Right lobe of liver (tissue), 6 donors: ENCODE data around the gene ILK. TPM values are rescaled to one million over a fixed set of nuclear protein-coding genes. Genes with fewer than 3 reads are reported as not detected.

Source experiments
- ATAC-seq, 4 donors: fragments of 200-7000 bp; cut with Tn5 transposase; one replicate each; pipeline ENCODE4 v1.9.1; 2020; ENCODE audit warnings: mild to moderate bottlenecking in 4 of 4, moderate library complexity in 4 of 4
- DNase-seq, 3 donors: peaks; one replicate each; pipeline ENCODE4 v3.0.0-alpha.2; 2020
- H3K27ac ChIP-seq, 3 donors: fragments of 200-600 bp; one replicate each; pipeline ENCODE4 v1.8.0; 2022
- H3K27me3 ChIP-seq, 2 donors: fragments of 200-600 bp; one replicate each; pipeline ENCODE4 v1.8.0; 2022
- H3K36me3 ChIP-seq, 4 donors: fragments of 200-600 bp; sonication (generic) in 1 of 4; one replicate each; pipeline versions ENCODE4 v1.5.1 to v1.8.0; 2017 to 2022; ENCODE audit warnings: control low read depth in 1 of 4
- H3K4me1 ChIP-seq, 4 donors: fragments of 200-600 bp; sonication (generic) in 1 of 4; one replicate each; pipeline versions ENCODE4 v1.5.1 to v1.8.0; 2017 to 2022; ENCODE audit warnings: control low read depth in 1 of 4
- H3K4me3 ChIP-seq, 3 donors: fragments of 200-600 bp; one replicate each; pipeline ENCODE4 v1.8.0; 2022
- H3K9me3 ChIP-seq, 4 donors: fragments of 200-600 bp; sonication (generic) in 1 of 4; one replicate each; pipeline versions ENCODE4 v1.5.1 to v1.8.0; 2017 to 2022; ENCODE audit warnings: control low read depth in 1 of 4
- POLR2A ChIP-seq: fragments of 450-650 bp; IDR thresholded peaks from one replicate; pipeline ENCODE4 v1.6.1; 2017; ENCODE audit warnings: antibody characterized with exemption, mild to moderate bottlenecking
- WGBS: methylation state at CpG from one replicate; pipeline ENCODE4 v1.1.6; 2018; ENCODE audit warnings: low coverage, low lambda C conversion rate; ENCODE audit not compliant: insufficient coverage; ENCODE audit errors: missing lambda C conversion rate; 5-methylcytosine and 5-hydroxymethylcytosine counted together
- intact Hi-C, 2 donors: fragments of 100-400 bp; cut with DNase I; formaldehyde crosslinking; loops; one replicate each; pipeline versions ENCODE4 v1.11.2 to v1.14.1; 2022
- total RNA-seq, 6 experiments: library from RNA; depleted of rRNA in 2 of 6; stranded (reverse); fragments of >200 nt in 2 of 6; fragmentation: NEBNext Ultra II Directional in 3 of 6; extraction: Animal tissue kit (Norgen Biotek cat#: 25700) in 3 of 6; gene quantifications; one replicate each; pipeline versions ENCODE4 v1.1.0 to v1.2.4, GENCODE V29; 2016 to 2023
- TF ChIP-seq, protein P1 (sequence below), 4 donors: fragments of 200-600 bp in 3 of 4; fragments of 450-650 bp in 1 of 4; IDR thresholded peaks; one replicate each; pipeline versions ENCODE4 v1.5.1 to v1.8.0; 2016 to 2022; ENCODE audit warnings: antibody characterized with exemption in 4 of 4, mild to moderate bottlenecking in 2 of 4
- donor health status: DM: no; HTN: yes; CAD: no.
- donor health status: DM: no; HTN: no; CAD: no.
- donor health status: DM: no; HTN: no; CAD: no.
- donor health status: DM: no; HTN: yes; CAD: no.
- donor health status: DM: no; HTN: yes; CAD: no.

The ILK gene
- total RNA-seq, 6 experiments from 2014 or later = 33.4 to 79.9 (median 55.0) TPM

GRCh38 chr11:6557761-6558674 is 45.6 kb upstream of the ILK start:
- intact Hi-C loops = no loop called here
- TF ChIP-seq, protein P1, sequence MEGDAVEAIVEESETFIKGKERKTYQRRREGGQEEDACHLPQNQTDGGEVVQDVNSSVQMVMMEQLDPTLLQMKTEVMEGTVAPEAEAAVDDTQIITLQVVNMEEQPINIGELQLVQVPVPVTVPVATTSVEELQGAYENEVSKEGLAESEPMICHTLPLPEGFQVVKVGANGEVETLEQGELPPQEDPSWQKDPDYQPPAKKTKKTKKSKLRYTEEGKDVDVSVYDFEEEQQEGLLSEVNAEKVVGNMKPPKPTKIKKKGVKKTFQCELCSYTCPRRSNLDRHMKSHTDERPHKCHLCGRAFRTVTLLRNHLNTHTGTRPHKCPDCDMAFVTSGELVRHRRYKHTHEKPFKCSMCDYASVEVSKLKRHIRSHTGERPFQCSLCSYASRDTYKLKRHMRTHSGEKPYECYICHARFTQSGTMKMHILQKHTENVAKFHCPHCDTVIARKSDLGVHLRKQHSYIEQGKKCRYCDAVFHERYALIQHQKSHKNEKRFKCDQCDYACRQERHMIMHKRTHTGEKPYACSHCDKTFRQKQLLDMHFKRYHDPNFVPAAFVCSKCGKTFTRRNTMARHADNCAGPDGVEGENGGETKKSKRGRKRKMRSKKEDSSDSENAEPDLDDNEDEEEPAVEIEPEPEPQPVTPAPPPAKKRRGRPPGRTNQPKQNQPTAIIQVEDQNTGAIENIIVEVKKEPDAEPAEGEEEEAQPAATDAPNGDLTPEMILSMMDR (IDR thresholded peaks at IDR 0.05) = no peak
- TF ChIP-seq POLR2A = no peak
- DNase-seq = no peak
- H3K27ac ChIP-seq = no peak overlapping the region
- peaks cover 0 to 4% (median 0%) of the 10 kb centered on the region in 4 donors for H3K4me1 ChIP-seq
- no peak for ATAC-seq
- H3K27me3 ChIP-seq = no peaks in the 10 kb centered on the region
- 94% methylated on average over 3 of the region's 14 CpGs for WGBS
- no peak overlapping the region for H3K4me3 ChIP-seq
- no peaks in the 10 kb centered on the region for H3K36me3 ChIP-seq
- H3K9me3 ChIP-seq = no peaks in the 10 kb centered on the region

DNA sequence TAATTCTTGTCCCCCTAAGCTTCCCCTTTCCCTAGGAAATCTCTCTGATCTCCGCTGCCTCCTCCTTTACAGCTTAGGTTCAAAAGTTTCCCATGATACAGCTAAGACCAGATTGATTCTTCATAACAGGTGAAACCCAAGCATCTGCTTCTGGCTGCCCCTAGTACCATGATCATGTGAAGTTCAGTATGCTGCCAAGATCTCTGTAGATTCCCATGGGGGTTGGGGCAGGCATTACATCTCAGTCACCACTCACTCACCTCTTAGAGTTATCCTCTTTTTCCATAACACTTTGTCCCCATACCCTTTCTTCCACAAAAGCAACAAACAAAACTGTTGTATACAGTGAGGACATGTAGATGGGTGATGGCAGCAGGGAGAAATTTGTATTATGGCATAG is 44.2 kb upstream of the ILK start:
- H3K27me3 ChIP-seq = no peaks in the 10 kb centered on the region
- no peaks in the 10 kb centered on the region for H3K36me3 ChIP-seq
- no peak for DNase-seq
- ATAC-seq = no peak
- WGBS = 88% methylated on average over 1 of the region's 1 CpG
- no peak for TF ChIP-seq POLR2A
- TF ChIP-seq, protein P1 (IDR thresholded peaks at IDR 0.05) = no peak
- peaks cover 0 to 4% (median 0%) of the 10 kb centered on the region in 4 donors for H3K4me1 ChIP-seq
- no peak overlapping the region for H3K4me3 ChIP-seq
- H3K9me3 ChIP-seq = no peaks in the 10 kb centered on the region
- H3K27ac ChIP-seq = no peak overlapping the region
- intact Hi-C loops = no loop called here

GRCh38 chr11:6561288-6561687 is 42.3 kb upstream of the ILK start:
- intact Hi-C loops = no loop called here
- H3K36me3 ChIP-seq = no peaks in the 10 kb centered on the region
- H3K4me3 ChIP-seq = no peak overlapping the region
- DNase-seq (no peak), ATAC-seq (no peak)
- no peak overlapping the region for H3K27ac ChIP-seq
- no peaks in the 10 kb centered on the region for H3K27me3 ChIP-seq
- H3K9me3 ChIP-seq = no peaks in the 10 kb centered on the region
- TF ChIP-seq, protein P1 (IDR thresholded peaks at IDR 0.05) = no peak
- TF ChIP-seq POLR2A = no peak
- peaks cover 0 to under 1% (median 0%) of the 10 kb centered on the region in 4 donors for H3K4me1 ChIP-seq
- WGBS = 93% methylated on average over 3 of the region's 3 CpGs

GRCh38 chr11:6563121-6563619 is 40.4 kb upstream of the ILK start:
- Histone ChIP-seq H3K9me3 (no peaks in the 10 kb centered on the region), H3K27me3 (no peaks in the 10 kb centered on the region), H3K4me3 (no peak overlapping the region), H3K27ac (no peak overlapping the region), H3K36me3 (no peaks in the 10 kb centered on the region), H3K4me1 (peaks cover 0 to 11% (median 4%) of the 10 kb centered on the region in 4 donors)
- intact Hi-C loops = no loop called here
- no peak for TF ChIP-seq POLR2A
- TF ChIP-seq, protein P1 (IDR thresholded peaks at IDR 0.05) = no peak
- WGBS = no CpG with 5 or more reads among the region's 4 CpGs
- no peak for ATAC-seq
- DNase-seq = no peak
